UCSD-AML1 (cell line): ENCODE results near the gene NRXN3.

Source experiments
- DNase-seq: peaks from one replicate; lab custom pipeline; 2025; ENCODE audit not compliant: unreplicated experiment; lab: John Stamatoyannopoulos, UW

The NRXN3 gene

DNA sequence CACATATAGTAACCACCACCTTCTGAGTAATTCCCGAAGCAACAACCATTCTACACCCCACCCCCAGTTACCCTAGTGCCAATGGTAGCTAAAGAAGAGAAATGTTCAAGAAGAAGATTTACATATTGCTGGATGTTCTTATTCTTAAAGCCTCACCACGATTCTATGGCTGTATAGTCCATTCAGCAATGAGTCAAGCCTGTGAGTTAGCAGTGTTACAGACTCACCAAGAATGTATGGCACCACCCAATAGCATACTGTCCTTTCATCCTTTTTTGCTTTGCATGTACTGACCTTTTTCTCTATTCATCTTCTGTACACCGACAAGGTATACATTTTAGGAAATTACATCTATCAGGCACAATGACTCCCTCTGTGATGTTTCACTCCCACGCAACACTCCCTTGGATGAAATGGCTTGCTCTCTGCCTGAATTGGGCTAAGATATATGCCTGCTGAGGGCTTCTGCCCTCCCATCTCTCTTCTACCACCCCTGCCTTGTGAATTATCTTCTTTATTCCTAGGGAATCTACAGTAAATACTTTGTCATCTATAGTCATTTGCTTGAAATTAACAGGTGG is 1095.3 kb downstream of the NRXN3 start:
- DNase-seq: no peak

DNA sequence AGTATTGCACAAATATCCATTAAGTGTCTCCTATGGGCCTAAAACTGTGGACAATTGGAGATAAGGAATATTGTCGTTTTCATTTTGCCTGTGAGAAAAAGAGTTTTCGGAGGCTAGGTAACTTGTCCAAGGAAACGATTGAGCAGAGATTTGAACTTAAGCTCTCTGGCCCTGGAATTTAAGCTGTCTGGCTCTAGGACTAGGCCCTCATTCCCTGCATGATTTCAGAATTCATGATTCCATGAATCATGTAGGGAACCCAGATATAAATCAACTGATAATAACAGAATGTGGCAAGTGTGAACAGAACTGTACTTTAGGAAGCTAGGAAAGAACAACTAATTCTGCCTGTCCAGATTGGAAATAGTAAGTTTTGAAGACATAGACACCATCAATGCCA is 1100.2 kb downstream of the NRXN3 start:
- DNase-seq: no peak

DNA sequence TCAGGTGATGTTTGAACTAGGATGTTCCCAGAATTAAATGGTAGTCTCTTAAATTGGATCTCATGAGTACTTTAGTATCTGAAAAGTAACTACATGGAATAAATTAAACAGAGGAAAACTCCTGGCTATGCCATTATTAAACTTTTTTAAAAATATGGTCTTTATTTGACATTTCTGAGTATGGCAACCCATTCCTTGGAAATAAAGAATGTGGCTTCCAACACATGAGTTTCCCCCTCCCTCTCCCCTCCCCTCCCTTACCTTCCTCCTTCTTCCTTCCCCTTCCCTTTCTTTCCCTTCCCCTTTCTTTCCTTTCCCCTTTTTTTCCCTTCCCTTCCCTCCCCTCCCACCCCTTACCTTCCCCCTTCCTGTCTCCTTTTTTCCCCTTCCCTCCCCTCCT is 1100.9 kb downstream of the NRXN3 start:
- DNase-seq: no peak

DNA sequence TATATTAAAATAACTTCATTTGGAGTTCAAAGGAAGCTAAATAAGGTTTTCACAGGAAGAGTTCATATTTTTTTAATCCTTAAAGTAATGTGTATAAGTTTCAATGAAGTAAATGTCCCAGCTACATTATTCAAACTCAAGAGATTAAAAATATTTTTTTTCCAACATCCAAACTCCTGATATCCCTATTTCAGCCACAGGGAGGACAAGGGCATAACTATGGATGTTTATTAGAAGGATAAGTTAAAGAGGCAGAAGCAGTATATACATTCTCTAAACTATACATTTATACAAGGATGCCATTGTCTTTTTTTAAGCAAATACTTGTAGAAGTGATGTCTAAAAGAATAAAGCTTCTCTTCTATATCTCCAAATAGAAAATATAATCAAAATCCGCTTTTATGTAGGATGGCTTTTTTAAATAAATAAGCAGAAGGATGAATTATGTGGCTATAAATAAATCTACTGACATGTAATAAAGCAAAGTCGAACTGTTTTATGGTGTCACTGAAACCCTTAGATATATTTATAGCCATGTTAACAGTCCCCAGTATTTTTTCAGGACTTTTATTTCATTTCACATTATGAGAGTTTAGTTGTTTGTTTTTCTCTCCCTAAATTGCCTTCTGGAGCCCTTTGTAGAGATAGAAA is 1104.6 kb downstream of the NRXN3 start:
- no peak for DNase-seq

DNA sequence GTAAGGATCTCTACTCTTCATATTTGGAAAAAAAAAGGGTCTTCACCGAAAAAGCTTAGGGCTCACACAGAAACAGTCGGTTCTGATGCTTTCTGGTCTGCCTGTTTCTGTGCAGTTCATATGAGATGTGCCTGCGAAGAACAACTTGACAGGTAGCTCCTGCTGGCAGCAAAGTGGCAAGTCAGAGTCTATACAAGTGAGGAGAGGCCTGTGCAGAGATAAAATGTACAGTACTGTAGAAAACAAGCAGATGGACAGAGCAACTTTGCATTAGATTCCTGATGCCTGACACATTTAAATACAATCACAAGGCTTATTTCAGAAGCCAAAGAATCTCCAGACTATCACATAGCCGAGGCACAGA is 1105.1 kb downstream of the NRXN3 start:
- no peak for DNase-seq

DNA sequence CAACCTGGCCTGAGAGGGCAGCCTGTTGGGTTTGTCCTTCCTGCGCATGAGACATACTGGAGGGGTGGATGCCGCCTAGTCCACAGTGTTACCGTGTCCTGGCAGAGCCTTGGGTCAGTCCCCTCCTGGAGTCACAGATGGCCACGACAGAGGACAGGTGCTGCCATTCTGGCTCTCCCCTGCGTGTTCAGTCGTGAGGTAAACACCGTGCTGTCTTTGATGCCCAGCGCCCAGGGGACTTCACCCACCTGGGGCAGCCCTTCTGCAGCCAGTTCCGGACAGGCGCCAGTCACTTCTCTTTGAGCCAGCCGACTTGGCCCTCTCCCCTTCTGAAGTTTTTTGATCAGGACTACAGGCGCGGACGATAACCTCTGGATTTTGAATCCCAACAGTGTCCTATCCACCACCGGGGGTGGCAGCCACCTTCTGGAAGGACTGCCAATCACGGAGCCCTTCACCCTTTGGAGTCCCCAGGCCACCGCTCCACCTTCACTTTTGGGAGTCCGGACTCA is 1108.2 kb downstream of the NRXN3 start:
- DNase-seq: no peak

DNA sequence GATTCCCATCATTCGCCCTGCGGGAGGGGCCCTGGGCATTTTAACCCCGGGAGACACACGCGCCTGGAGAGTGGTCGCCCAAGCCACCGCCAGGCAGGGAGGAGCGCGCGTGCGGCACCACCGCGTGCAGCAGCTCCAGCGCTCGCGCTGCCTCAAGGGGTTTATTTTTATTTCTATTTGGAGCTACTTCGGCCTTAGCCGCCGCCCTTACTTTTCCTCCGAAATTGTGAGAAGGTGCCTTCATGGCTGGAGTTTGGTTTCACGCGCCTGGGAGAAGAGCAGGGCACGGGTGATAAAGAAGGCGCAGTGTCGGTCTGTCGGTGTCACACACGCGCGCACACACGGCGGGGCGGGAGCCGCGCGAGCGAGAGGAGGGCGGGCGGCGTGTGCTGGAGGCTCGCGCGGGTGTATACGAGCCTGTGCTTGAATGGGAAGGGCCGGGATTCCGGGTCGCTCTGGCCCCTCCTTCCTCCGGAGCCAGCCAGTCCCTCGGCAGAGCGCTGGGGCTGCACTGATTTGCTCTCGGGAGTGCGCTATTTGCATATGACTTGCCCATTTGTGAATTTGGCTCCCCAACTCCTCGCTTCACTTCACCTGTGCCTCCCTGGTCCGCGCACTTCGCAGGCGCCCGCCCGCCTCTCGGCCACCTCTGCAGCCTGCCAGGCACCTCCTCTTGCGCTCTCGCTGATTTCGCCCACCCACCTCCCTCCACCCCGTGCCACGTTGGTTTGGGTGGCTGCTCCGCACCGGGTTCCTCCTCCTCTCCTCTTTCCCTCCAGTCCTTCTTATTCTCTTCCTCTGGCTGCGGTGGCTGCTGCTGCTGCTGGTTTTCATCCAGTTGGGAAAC is 1108.8 kb downstream of the NRXN3 start:
- DNase-seq: no peak

DNA sequence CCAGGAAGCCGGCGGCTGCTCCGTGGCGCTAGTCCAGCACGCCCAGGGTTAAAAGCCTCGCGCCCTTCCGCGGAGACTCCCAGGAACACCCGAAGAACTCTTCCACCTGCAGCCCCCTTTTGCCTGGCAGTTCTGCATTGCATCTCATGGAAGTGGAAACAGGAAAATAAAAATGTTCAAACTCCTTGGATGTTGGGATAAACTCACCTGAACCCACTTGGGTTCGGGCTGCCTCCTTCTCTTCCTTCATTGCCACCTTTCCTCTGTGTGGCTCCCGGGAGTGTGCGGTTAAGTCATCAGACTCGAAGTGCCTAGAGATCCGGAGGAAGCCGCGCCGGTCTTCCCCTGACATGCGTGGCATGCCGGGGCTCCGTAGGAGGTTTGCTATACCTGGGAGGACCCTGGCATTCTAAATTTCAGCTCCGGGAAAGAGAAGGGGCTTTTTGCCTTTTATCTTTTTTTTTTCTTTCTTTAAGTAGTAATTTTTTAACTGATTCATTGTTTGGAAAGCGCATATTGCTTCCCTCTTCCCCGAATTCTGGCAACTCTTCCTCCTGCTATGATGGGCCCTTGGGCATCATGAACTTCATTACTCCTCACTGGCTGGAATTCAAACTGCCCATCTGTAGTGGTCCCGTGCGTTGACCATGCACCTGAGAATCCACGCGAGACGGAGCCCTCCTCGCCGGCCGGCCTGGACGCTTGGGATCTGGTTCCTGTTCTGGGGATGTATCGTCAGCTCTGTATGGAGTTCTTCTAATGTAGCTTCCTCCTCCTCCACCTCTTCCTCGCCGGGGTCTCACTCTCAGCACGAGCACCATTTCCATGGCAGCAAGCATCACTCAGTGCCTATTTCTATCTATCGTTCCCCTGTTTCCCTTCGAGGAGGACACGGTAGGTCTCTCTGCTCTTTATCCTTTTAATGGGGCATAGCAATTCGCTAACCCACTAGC is 1109.7 kb downstream of the NRXN3 start:
- DNase-seq: no peak

DNA sequence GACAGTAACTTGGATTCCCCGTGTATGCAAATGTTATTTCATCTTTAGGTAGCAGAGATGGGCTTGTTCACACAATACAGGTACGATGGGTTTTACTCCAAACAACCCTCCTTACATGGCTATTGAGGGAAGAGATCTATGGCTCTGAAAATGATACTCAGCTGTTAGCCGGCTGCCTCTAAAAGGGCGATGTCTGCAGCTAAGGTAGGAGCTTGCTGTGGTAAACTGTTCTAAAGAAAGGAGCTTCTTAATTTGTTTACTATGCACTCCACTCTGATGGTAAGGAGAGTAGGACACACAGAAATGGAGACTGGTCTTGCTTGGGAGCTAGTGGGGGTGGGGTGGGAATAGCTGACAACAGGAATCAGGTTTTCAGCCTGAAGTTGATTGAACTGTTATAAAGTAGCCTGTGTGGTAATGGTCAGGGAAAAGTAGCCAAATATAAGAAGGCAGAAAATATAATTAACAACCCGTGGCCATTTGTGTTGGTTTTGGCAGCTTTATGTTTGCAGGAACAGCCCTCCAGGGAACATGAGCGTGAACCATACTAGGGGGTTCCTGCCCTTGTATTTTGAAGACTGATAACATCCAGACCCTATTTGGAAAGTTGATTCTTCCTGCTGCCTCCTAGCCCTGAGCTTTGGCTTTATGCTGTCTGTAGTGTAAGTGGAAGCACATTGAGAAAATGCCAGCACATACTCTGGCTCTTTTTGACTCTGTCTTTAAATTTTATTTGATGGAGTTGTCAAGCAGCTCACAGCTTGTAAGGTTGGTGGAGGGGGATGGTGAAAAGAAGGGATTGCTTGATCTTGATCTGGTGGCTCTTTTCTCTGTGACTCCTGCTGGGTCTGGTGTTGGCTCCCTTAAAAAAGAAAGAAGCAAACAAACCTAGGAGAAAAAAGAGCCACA is 1111.3 kb downstream of the NRXN3 start:
- DNase-seq: no peak

DNA sequence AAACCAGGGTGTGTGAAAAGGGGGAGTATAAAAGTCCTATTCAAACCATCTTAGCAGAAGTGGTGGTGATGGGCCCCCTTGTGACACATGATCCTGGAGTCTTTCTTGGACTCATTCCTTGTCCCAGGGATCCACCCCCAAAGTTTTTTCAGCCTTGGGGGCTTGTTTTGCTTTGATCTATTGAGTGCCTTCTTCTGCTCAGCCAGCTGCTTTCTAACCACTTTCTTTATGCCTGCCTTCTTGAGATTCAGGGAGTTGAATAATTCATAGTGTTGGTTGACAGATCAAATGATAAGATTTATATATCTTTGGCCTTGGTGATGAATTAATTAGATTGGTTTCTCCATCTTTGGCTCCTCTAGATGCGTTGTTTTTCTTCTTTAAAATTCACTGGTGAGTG is 1114.4 kb downstream of the NRXN3 start:
- no peak for DNase-seq

DNA sequence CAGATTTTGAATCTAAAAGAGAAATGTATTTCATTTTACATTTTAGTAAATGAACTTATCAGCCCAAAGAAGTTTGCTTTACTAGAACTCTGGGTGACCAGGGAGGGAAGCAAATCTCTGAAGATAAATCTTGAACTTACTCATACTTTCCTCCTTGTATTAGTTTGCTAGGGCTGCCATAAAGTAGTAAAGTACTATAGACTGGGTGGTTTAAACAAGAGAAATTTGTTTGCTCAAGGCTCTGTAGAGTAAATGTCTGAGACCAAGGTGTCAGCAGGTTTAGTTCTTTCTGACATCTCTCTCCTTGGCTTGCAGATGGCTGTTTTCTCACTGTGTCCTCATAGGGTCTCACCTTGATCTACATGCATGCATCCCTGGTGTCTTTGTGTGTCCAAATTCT is 1115.1 kb downstream of the NRXN3 start:
- no peak for DNase-seq

DNA sequence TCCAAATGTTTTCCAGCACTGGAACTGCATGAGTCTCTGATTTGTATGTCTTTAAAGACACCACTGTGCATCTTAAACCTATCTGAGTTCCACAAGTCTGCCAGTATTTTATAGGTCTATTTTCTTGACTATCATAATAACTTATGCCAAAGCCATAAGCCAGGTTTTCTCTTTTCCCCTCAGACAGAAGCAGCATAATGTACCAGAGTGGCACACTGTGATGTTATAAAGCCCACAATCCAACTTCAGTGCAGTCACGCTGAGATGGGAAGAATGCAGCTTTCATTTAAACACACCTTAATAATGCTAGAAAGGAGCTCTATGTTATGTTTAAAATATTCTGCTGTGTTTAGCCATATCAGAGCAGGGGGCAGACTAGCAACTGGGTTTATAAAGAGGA is 1117.8 kb downstream of the NRXN3 start:
- no peak for DNase-seq

DNA sequence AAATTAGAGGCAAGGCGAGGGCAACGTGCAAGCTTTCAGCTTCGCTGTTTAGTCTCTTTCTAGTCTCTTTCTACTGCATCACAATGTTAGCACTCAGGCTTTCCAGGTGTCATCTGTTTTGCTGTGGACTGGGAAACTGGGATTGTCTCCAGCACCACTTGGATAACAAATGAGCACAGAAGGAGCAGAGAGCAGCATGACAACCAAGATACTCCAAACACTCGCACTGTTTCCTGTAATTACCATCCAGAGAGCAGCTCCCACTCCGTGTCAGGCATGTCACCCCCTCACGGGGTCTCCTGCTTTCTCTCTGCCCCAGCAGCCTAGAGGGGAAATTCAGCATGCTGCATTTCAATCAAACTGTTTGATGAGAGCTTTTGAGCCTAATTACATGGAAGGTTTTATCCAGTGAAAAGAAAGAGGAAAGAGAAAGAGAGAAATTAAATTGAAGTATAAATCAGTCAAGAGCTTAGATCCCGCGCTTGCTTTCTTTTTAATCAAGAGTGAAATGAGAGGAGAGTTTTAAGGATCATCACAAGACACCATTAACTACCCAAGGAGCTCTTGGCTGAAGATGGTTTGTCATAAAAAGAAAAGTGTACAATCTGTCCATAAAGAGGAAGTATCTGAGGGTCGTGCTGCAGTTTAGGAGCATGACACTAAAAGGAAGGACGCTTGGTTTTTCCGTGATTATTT is 1123.5 kb downstream of the NRXN3 start:
- DNase-seq: no peak

DNA sequence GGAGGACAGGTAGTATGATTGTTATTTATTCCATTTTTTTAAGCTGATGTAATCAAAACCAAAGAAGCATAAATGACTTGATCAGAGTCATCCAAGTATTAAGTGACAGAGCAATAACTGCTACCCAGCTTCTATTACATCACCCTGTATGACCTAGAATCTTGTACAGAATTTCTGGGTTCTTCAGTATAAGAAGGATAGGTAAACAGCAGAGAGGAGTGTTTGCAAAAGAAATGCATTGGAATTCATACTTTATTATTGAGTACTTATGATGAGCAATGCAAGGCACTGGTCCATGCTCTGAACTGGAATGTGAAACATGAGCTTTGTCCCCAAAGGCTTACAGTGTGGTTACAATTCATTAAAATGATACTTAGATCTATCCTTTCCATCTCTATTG is 1124.3 kb downstream of the NRXN3 start:
- DNase-seq: no peak

DNA sequence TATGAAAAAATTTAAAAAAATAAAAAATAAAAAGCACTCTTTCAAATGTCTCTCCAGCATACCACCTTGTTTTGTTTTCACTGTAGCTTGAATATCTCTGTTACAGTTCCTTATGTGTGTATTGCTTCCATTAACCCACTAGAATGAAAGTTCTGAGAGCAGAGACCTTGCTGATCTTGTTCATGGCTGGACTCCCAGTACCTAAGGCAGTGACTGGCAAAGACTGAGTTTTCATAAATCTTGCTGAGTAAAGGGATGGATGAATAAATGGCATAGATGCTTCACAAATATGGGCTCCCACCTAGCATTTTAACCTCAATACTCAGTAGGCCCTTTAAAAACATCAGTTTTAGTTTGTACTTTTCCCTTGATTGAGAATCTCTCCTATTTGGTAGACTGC is 1125.2 kb downstream of the NRXN3 start:
- DNase-seq: no peak

DNA sequence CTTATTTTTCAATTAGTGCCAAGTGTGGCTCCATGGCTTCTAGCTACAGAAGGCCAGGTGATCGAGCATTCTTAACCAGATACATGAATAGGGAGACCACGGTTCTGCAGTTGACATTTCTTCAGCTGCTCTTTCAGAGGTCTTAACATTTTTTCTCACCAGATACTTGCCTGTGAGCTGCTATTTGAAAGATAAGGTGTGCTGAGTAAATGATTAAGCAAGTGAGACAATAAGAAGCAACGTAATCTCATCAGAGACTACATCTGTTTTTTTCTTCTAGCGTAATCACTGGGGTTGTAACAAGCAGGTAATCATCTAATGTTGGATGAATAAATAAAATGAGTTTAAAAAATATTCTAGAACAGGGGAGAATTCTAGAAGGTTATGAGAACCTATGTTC is 1128.2 kb downstream of the NRXN3 start:
- no peak for DNase-seq

DNA sequence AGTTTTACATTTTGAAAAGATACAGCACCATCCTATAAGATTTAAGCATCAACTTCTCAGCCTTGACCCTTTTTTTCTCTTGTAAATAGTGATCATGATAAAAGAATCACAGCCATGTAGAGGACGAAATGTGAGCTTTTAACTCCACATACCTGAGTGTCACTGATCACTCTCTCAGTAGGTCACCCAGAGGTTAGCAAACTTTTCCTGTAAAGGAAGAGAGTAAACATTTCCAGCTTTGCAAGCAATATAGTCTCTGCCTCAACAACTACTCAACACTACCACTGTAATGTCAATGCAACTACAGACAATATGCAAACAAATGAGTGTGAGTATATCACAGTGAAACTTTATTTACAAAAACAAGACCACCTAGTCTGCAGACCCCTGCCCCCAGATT is 1129.0 kb downstream of the NRXN3 start:
- DNase-seq: no peak

DNA sequence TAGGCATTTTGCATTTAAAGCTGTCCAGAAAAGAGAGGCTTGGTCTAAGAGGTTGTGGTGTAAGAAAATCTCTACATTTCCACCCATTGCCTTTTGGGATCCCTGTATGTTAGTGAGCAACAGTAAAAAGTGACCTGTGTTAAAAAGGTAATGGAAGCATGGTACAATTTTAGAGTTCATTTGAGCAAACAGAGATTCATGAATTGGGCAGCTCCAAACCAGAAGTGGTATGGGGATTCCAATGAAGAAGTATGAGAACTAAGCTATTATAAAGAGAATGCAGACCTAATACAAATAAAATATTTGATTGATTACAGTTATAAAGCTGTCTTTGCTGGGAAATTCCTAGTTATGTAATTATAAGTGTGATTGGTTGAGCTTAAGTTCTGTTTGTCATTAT is 1134.1 kb downstream of the NRXN3 start:
- DNase-seq: no peak

DNA sequence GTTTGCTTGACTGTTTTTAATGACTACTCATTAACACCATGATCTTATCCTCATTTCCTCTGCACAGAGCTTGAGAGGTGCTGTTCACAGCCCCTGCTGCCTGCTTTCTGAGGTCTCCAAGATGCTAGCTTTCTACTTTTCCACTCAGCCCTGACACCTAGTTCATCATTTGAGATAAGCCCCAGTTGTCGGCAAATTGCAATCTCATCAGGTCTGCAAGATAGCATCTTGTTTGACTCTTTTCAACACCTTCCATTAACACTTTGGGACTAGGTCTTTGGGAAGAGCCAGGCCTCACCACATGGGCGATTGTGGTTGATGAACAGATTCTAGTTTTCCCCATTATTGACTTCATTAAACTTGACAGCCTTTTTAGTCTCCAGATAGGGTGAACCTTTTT is 1136.4 kb downstream of the NRXN3 start:
- DNase-seq: no peak

DNA sequence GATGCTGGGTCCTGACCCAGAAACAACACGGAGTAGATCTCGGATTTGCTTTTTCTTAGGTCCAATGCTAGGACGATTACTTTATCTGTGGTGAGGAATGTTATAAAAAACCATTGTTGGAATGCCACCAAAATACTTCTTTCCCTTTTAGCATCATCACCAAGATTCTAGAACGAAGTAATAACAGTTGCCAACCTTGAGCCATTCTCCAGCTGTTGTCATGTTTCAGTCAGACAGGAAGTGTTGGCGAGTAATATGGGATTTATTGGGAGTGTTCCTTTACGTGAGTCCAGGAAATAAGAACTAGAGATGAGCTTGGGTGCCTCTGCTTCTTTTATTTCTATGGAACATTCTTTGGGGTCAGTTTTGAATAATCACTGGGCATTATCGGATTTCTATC is 1148.2 kb downstream of the NRXN3 start:
- DNase-seq: no peak
